ENCODE results near the gene SCMH1. TPM values are rescaled to one million over a fixed set of nuclear protein-coding genes. Genes with fewer than 3 reads are reported as not detected.
A peak's percentile ranks its signal among the peaks of the same experiment; 100 is the strongest.

SCMH1 gene
- total RNA-seq, 2 experiments from 2014 or later = 25.3 to 26.1 TPM

DNA sequence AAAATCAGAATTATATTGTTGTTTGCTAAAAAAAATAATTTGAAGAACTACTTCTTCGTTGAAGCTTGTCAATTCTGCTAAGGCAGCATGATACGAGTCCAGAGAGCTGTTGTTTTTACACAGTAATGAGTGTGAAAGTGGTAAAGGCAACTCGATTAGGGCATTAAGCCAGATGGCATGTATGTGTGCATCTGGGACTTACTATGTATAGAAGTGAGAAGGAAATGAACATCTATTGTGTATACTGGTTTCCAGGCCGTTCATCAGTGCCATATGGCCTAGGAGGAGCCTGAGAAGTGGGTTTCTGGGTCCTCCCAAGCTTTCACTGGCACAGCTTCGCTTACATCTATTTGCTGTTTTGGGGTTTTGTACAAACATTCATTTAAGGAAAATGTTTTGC lies 256.9 kb downstream of the SCMH1 start:
- intact Hi-C loops (cut with micrococcal nuclease) = no loop called here
- H3K27me3 Mint-ChIP-seq = no peaks in the 10 kb centered on the region
- peak overlapping the region; percentile 6 for H3K27ac Mint-ChIP-seq

DNA sequence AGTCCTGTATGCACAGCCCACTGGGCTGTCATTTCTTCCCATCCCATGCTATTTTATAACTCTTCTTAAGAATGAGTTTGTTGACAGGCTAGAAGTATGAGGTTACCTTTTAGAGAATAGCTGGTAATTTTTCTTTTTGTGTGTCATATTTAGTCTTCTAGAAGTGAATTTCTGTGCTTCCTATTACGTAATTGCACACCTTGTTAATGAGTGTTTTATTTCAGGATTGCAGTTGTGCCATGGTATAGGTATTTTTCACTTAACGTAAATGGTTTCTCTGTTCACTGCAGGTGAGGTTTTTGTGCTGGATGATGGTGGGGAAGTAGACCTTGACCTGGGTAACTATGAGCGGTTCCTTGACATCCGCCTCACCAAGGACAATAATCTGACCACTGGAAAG lies 257.6 kb downstream of the SCMH1 start:
- TF ChIP-seq, protein P1, sequence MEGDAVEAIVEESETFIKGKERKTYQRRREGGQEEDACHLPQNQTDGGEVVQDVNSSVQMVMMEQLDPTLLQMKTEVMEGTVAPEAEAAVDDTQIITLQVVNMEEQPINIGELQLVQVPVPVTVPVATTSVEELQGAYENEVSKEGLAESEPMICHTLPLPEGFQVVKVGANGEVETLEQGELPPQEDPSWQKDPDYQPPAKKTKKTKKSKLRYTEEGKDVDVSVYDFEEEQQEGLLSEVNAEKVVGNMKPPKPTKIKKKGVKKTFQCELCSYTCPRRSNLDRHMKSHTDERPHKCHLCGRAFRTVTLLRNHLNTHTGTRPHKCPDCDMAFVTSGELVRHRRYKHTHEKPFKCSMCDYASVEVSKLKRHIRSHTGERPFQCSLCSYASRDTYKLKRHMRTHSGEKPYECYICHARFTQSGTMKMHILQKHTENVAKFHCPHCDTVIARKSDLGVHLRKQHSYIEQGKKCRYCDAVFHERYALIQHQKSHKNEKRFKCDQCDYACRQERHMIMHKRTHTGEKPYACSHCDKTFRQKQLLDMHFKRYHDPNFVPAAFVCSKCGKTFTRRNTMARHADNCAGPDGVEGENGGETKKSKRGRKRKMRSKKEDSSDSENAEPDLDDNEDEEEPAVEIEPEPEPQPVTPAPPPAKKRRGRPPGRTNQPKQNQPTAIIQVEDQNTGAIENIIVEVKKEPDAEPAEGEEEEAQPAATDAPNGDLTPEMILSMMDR (IDR thresholded peaks at IDR 0.05) = no peak
- Mint-ChIP-seq H3K27me3 (no peaks in the 10 kb centered on the region), H3K4me1 (ENCODE audit: low read depth) (peaks cover 55% of the 10 kb centered on the region), H3K4me3 (no peak overlapping the region), H3K36me3 (ENCODE audit: low read depth) (peaks cover 90% of the 10 kb centered on the region), H3K9me3 (no peaks in the 10 kb centered on the region), H3K27ac (peak overlapping the region; percentile 83)
- POLR2A ChIA-PET = interaction anchor here (1.2 to 7.4 kb wide), 4 partner anchors 10 to 35 kb away, joined by 3 to 67 read pairs (median 5); no protein-coding TSS in a partner anchor
- no peak for ATAC-seq
- CTCF ChIA-PET = interaction anchor here (1.0 to 2.0 kb wide), 2 partner anchors 18 to 33 kb away, joined by 4 to 8 read pairs; no protein-coding TSS in a partner anchor
- intact Hi-C loops (cut with micrococcal nuclease) = no loop called here
- DNase-seq = no peak

More for the DNA sequence above, 256.9 kb downstream of the SCMH1 start:
- TF ChIP-seq, protein P1 (IDR thresholded peaks at IDR 0.05) = no peak
- ChIA-PET POLR2A (interaction anchor here (1.6 to 7.4 kb wide), 4 partner anchors 10 to 35 kb away, joined by 5 to 67 read pairs (median 6); no protein-coding TSS in a partner anchor), CTCF (interaction anchor here (1.0 to 2.0 kb wide), 2 partner anchors 18 to 34 kb away, joined by 4 to 8 read pairs; no protein-coding TSS in a partner anchor)
- no peak for ATAC-seq
- peaks cover 55% of the 10 kb centered on the region for H3K4me1 Mint-ChIP-seq (ENCODE audit: low read depth)
- no peak for DNase-seq
- no peaks in the 10 kb centered on the region for H3K9me3 Mint-ChIP-seq
- no peak overlapping the region for H3K4me3 Mint-ChIP-seq
- H3K36me3 Mint-ChIP-seq (ENCODE audit: low read depth) = peaks cover 95% of the 10 kb centered on the region

DNA sequence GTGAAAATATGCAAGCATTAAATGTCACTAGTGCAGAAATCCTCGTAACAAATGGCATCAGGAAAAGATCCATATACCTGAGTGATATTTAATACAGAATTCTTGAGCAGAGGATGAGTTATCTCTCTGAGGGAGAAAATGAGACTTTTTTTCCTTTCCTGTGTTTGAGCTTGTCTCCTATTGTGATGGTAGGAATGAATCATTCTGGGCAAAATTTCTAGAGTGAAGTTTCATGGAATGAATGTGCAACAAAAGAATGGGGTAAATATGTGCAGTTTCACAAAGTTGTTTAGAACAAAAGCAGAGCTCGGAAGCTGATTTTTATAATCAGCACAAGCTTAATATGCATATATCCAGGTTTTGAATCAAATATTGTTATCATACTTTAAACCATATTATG lies 258.0 kb downstream of the SCMH1 start:
- intact Hi-C loops (cut with micrococcal nuclease) = no loop called here
- H3K27me3 Mint-ChIP-seq = no peaks in the 10 kb centered on the region
- POLR2A ChIA-PET = interaction anchor here (0.6 to 7.4 kb wide), 5 partner anchors 11 to 357 kb away, joined by 3 to 67 read pairs (median 5); no protein-coding TSS in a partner anchor

DNA sequence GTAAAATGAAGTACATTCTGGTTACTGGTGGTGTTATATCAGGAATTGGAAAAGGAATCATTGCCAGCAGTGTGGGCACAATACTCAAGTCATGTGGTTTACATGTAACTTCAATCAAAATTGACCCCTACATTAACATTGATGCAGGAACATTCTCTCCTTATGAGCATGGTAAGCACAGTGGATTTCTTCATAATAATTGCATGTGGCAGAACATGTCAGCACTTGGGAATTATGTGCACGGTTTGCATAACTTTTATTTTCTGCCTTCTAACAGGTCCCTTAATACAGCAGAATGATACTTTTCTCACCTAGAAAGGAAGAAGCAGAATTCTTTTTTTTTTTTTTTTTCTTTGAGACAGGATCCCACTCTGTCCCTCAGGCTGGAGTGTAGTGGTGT lies 258.8 kb downstream of the SCMH1 start:
- Mint-ChIP-seq H3K9me3 (no peaks in the 10 kb centered on the region), H3K4me3 (peak overlapping the region; percentile 27), H3K27ac (peak overlapping the region; percentile 83), H3K27me3 (no peaks in the 10 kb centered on the region), H3K36me3 (ENCODE audit: low read depth) (peaks cover 77% of the 10 kb centered on the region), H3K4me1 (ENCODE audit: low read depth) (peaks cover 56% of the 10 kb centered on the region)
- ChIA-PET POLR2A (interaction anchor here (1.5 to 7.4 kb wide), 3 partner anchors 9 to 20 kb away, joined by 5 to 67 read pairs (median 7); no protein-coding TSS in a partner anchor), CTCF (interaction anchor here (1.2 kb wide), 1 partner anchor 21 kb away, joined by 8 read pairs; no protein-coding TSS in a partner anchor)
- ATAC-seq = no peak
- DNase-seq = no peak
- intact Hi-C loops (cut with micrococcal nuclease) = no loop called here
- TF ChIP-seq, protein P1 (IDR thresholded peaks at IDR 0.05) = no peak

More for the DNA sequence above, 258.0 kb downstream of the SCMH1 start:
- ATAC-seq (no peak), DNase-seq (no peak)
- Mint-ChIP-seq H3K4me1 (ENCODE audit: low read depth) (peaks cover 55% of the 10 kb centered on the region), H3K36me3 (ENCODE audit: low read depth) (peaks cover 85% of the 10 kb centered on the region), H3K9me3 (no peaks in the 10 kb centered on the region), H3K27ac (peak overlapping the region; percentile 83), H3K4me3 (peak overlapping the region; percentile 26)
- CTCF ChIA-PET = interaction anchor here (2.0 kb wide), 1 partner anchor 19 kb away, joined by 8 read pairs; no protein-coding TSS in a partner anchor
- TF ChIP-seq, protein P1 (IDR thresholded peaks at IDR 0.05) = no peak

DNA sequence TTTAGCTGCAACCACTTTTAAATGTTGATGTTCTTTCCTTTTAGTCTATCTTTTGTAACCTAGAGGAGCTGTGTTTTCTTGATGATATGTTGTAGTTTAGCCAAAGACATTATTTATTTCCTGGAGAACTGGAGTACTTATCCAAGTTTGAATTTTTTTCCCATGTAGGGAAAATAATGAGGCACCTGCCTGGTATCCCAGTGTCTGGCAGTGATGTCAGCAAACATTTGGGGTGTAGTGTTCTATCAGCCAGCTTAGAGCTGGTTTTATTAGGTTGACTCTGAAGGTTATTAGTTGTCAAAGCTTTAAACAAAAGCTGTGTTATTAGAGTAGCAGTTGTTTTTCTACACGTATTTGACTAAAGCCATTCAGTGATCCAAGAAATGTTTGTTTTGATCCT lies 259.4 kb downstream of the SCMH1 start:
- Mint-ChIP-seq H3K27ac (peak overlapping the region; percentile 83), H3K4me3 (peak overlapping the region; percentile 91), H3K36me3 (ENCODE audit: low read depth) (peaks cover 73% of the 10 kb centered on the region), H3K9me3 (no peaks in the 10 kb centered on the region), H3K4me1 (ENCODE audit: low read depth) (peaks cover 56% of the 10 kb centered on the region), H3K27me3 (no peaks in the 10 kb centered on the region)
- intact Hi-C loops (cut with micrococcal nuclease) = no loop called here
- POLR2A ChIA-PET = interaction anchor here (1.5 to 7.4 kb wide), 3 partner anchors 10 to 20 kb away, joined by 5 to 67 read pairs (median 7); no protein-coding TSS in a partner anchor
- no peak for ATAC-seq
- DNase-seq = no peak
- TF ChIP-seq, protein P1 (IDR thresholded peaks at IDR 0.05) = no peak
- CTCF ChIA-PET = interaction anchor here (1.2 kb wide), 1 partner anchor 21 kb away, joined by 8 read pairs; no protein-coding TSS in a partner anchor
